ENCODE measurements around the gene RCN2.

DNA sequence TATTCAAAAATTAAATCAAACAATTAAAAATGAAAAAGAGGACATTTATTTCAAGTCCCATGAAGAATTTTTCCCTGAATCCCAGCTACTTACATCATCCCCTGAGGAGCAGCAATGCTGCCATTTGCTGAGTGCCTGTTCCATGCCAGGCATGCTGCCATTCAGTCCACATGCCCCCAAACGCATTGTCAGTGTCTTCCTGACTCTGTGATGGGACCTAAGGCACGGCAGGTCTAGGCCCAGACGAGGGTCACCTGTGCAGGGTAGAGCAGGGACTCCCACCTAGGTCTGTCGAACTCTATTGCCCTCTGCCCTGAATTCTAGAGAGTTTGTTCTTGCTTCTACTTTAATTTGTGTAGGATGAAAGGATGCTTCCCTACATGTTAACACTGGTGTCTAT is 70.4 kb downstream of the RCN2 start:
- TF ChIP-seq POLR2AphosphoS5 (IDR thresholded peaks at IDR 0.05; ENCODE audit: low read depth, low read length) (no peak), TAF1 (IDR thresholded peaks at IDR 0.05; ENCODE audit: low read depth, low read length) (no peak), SPI1 (IDR thresholded peaks at IDR 0.05; ENCODE audit: low read depth, low read length) (no peak), POLR2A (IDR thresholded peaks at IDR 0.05; ENCODE audit: low read depth, low read length) (no peak), POU2F2 (IDR thresholded peaks at IDR 0.05; ENCODE audit: low read depth, low read length) (no peak)
